ENCODE measurements around the gene DLX3. TPM values are rescaled to one million over a fixed set of nuclear protein-coding genes. Genes with fewer than 3 reads are reported as not detected.

DLX3 gene
- total and polyA plus RNA-seq, 2 of the 8 experiments (the other 6 are each of a cell fraction or from before 2014, with no cell fraction given), result 0.15 to 0.20 TPM

DNA sequence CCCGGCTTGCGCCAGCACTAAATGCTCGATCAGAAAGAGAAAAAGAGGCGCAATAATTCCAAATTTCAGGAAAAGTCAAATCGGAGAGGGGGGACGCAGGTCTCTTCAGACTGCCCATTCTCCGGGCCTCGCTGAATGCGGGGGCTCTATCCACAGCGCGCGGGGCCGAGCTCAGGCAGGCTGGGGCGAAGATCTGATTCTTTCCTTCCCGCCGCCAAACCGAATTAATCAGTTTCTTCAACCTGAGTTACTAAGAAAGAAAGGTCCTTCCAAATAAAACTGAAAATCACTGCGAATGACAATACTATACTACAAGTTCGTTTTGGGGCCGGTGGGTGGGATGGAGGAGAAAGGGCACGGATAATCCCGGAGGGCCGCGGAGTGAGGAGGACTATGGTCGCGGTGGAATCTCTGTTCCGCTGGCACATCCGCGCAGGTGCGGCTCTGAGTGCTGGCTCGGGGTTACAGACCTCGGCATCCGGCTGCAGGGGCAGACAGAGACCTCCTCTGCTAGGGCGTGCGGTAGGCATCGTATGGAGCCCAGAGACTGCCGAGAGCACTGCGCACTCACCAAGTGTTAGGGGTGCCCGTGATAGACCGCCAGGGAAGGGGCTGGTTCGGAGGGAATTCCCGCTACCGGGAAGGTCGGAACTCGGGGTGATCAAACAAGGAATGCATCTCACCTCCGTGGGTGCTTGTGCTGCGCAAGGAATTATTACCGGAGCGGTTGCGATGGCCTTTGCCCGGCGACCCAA is 30.1 kb downstream of the DLX3 start (continued):
- TF ChIP-seq POLR2AphosphoS5 (IDR thresholded peaks at IDR 0.05; ENCODE audit: low read depth, low read length), result peak; percentile 93
- TF ChIP-seq SRF (IDR thresholded peaks at IDR 0.05; ENCODE audit: low read depth, low read length), result no peak
- no peak for TF ChIP-seq SIN3A (conservative IDR thresholded peaks at IDR 0.05 in 1 of 2, IDR thresholded peaks at IDR 0.05 in 1 of 2; ENCODE audit: low read depth in 1 of 2, low read length in 2 of 2)
- TF ChIP-seq CHD2 (IDR thresholded peaks at IDR 0.05; ENCODE audit: low read length), result no peak
- no peak for TF ChIP-seq POLR2A (IDR thresholded peaks at IDR 0.05; ENCODE audit: control extremely low read depth in 1 of 2, low read depth in 2 of 2, low read length in 2 of 2)
- no peak for TF ChIP-seq BRCA1 (IDR thresholded peaks at IDR 0.05; ENCODE audit: low read depth, low read length)
- TF ChIP-seq, protein P1, sequence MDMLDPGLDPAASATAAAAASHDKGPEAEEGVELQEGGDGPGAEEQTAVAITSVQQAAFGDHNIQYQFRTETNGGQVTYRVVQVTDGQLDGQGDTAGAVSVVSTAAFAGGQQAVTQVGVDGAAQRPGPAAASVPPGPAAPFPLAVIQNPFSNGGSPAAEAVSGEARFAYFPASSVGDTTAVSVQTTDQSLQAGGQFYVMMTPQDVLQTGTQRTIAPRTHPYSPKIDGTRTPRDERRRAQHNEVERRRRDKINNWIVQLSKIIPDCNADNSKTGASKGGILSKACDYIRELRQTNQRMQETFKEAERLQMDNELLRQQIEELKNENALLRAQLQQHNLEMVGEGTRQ (IDR thresholded peaks at IDR 0.05; ENCODE audit: low read length), result no peak
- no peak for TF ChIP-seq ASH2L (IDR thresholded peaks at IDR 0.05; ENCODE audit: low read length)
- TF ChIP-seq TAF7 (optimal IDR thresholded peaks at IDR 0.05; ENCODE audit: borderline replicate concordance, low read depth, low read length), result no peak
- TF ChIP-seq SIRT6 (IDR thresholded peaks at IDR 0.05; ENCODE audit: low read length), result no peak
